ENCODE measurements around the gene FOSL2.

Gene FOSL2

GRCh38 chr2:28375236-28375635, 17.4 kb upstream of the FOSL2 start:
- no peak for DNase-seq (ENCODE audit: low read depth)

- no peak for DNase-seq (ENCODE audit: low read depth)
Measured at GRCh38 chr2:28375742-28376631, 16.7 kb upstream of the FOSL2 start.

GRCh38 chr2:28377195-28377816, 15.4 kb upstream of the FOSL2 start:
- DNase-seq (ENCODE audit: low read depth) = no peak

GRCh38 chr2:28377984-28378678, 14.5 kb upstream of the FOSL2 start:
- DNase-seq (ENCODE audit: low read depth) = no peak

- DNase-seq (ENCODE audit: low read depth) = no peak
Measured at GRCh38 chr2:28378679-28379584, 13.7 kb upstream of the FOSL2 start.

- DNase-seq (ENCODE audit: low read depth) = no peak
Measured at GRCh38 chr2:28380219-28380618, 12.4 kb upstream of the FOSL2 start.

GRCh38 chr2:28381225-28382180, 11.2 kb upstream of the FOSL2 start:
- no peak for DNase-seq (ENCODE audit: low read depth)

- no peak for DNase-seq (ENCODE audit: low read depth)
Measured at GRCh38 chr2:28382755-28383154, 9.9 kb upstream of the FOSL2 start.

GRCh38 chr2:28387082-28387960, 5.3 kb upstream of the FOSL2 start:
- no peak for DNase-seq (ENCODE audit: low read depth)

GRCh38 chr2:28389399-28390240, 3.0 kb upstream of the FOSL2 start:
- no peak for DNase-seq (ENCODE audit: low read depth)

- peak; percentile 91 for DNase-seq (ENCODE audit: low read depth)
Measured at GRCh38 chr2:28390241-28390745, 2.4 kb upstream of the FOSL2 start.

- DNase-seq (ENCODE audit: low read depth) = no peak
Measured at GRCh38 chr2:28390746-28391563, 1.7 kb upstream of the FOSL2 start.

GRCh38 chr2:28391564-28392296, 928 bp upstream of the FOSL2 start:
- peak; percentile 50 for DNase-seq (ENCODE audit: low read depth)

- DNase-seq (ENCODE audit: low read depth) = peak; percentile 36
Measured at GRCh38 chr2:28393114-28393836, 617 bp downstream of the FOSL2 start.

GRCh38 chr2:28394331-28394877, 1.7 kb downstream of the FOSL2 start:
- DNase-seq (ENCODE audit: low read depth) = no peak

GRCh38 chr2:28394997-28395333, 2.3 kb downstream of the FOSL2 start:
- DNase-seq (ENCODE audit: low read depth) = no peak

Data from activated T-helper 9 cell treated with anti-CD3 and anti-CD28 coated beads, Interleukin-2, amount 50 U/mL, for 16 hours (primary cell).